ENCODE measurements around the gene TP53I11. TPM values are rescaled to one million over a fixed set of nuclear protein-coding genes. Genes with fewer than 3 reads are reported as not detected.
A peak's percentile ranks its signal among the peaks of the same experiment; 100 is the strongest.

Gene TP53I11
- total RNA-seq, 1 experiment from 2014 or later = 46.9 TPM

- intact Hi-C loops (cut with micrococcal nuclease) = no loop called here
- no peaks in the 10 kb centered on the region for H3K79me2 ChIP-seq (ENCODE audit: insufficient read depth, low read length)
- BruUV-seq (replicated peaks) = no TSS peak
Observed at GRCh38 chr11:44905131-44905866, 45.4 kb downstream of the TP53I11 start.

More at GRCh38 chr11:44905131-44905866, 45.4 kb downstream of the TP53I11 start:
- Histone ChIP-seq H3K27me3 (ENCODE audit: insufficient read depth, low read length) (no peaks in the 10 kb centered on the region), H3K27ac (ENCODE audit: low read depth, low read length) (no peak overlapping the region), H3K9me2 (ENCODE audit: insufficient read depth) (no peaks in the 10 kb centered on the region), H3K4me2 (ENCODE audit: low read length) (no peak overlapping the region), H3K9me3 (ENCODE audit: control insufficient read depth in 1 of 2, insufficient read depth in 1 of 2, low read depth in 1 of 2, low read length in 2 of 2) (no peaks in the 10 kb centered on the region), H3K4me1 (ENCODE audit: control insufficient read depth in 1 of 2, insufficient read depth in 2 of 2, low read length in 2 of 2) (no peaks in the 10 kb centered on the region), H3K9ac (ENCODE audit: low read length) (no peak overlapping the region), H2AFZ (ENCODE audit: low read depth, low read length, poor library complexity, severe bottlenecking) (no peak overlapping the region), H3K36me3 (ENCODE audit: control insufficient read depth in 1 of 2, insufficient read depth in 2 of 2, low read length in 2 of 2) (no peaks in the 10 kb centered on the region), H3K4me3 (replicated peaks in 1 of 2; ENCODE audit: low read depth in 1 of 2, low read length in 2 of 2) (no peak overlapping the region), H4K20me1 (ENCODE audit: insufficient read depth) (no peaks in the 10 kb centered on the region)
- DNase-seq (ENCODE audit: low read depth, low spot score) (no peak), ATAC-seq (peak; percentile 50)
- TF ChIP-seq YY1 (IDR thresholded peaks at IDR 0.05; ENCODE audit: extremely low read depth, insufficient replicate concordance, low read depth, low read length) (no peak), POLR2A (IDR thresholded peaks at IDR 0.05; ENCODE audit: borderline replicate concordance, extremely low read depth, insufficient read depth, insufficient read length) (no peak), CBX3 (IDR thresholded peaks at IDR 0.05; ENCODE audit: low read depth) (no peak), JUND (IDR thresholded peaks at IDR 0.05) (no peak), ELF1 (IDR thresholded peaks at IDR 0.05; ENCODE audit: borderline replicate concordance, low read depth) (no peak), TCF7L2 (IDR thresholded peaks at IDR 0.05; ENCODE audit: borderline replicate concordance, extremely low read depth, insufficient read depth, insufficient read length) (no peak), ATF3 (IDR thresholded peaks at IDR 0.05) (no peak)
- TF ChIP-seq, protein P1, sequence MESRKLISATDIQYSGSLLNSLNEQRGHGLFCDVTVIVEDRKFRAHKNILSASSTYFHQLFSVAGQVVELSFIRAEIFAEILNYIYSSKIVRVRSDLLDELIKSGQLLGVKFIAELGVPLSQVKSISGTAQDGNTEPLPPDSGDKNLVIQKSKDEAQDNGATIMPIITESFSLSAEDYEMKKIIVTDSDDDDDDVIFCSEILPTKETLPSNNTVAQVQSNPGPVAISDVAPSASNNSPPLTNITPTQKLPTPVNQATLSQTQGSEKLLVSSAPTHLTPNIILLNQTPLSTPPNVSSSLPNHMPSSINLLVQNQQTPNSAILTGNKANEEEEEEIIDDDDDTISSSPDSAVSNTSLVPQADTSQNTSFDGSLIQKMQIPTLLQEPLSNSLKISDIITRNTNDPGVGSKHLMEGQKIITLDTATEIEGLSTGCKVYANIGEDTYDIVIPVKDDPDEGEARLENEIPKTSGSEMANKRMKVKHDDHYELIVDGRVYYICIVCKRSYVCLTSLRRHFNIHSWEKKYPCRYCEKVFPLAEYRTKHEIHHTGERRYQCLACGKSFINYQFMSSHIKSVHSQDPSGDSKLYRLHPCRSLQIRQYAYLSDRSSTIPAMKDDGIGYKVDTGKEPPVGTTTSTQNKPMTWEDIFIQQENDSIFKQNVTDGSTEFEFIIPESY (IDR thresholded peaks at IDR 0.05; ENCODE audit: extremely low read depth, insufficient replicate concordance, low read length) = no peak
- CTCF ChIA-PET = no interaction called here
- POLR2A ChIA-PET = no interaction called here
- RAD21 ChIA-PET (ENCODE audit: low non-redundant PET in 1 of 2, low total read pairs in 2 of 2, uncharacterized antibody in 2 of 2, unreplicated experiment in 2 of 2) = no interaction called here

Data from HCT116 (cell line).